ENCODE results near the gene MARVELD1. TPM values are rescaled to one million over a fixed set of nuclear protein-coding genes. Genes with fewer than 3 reads are reported as not detected.

Gene MARVELD1
- total RNA-seq, 1 donor from 2014 or later, result 75.4 TPM

DNA sequence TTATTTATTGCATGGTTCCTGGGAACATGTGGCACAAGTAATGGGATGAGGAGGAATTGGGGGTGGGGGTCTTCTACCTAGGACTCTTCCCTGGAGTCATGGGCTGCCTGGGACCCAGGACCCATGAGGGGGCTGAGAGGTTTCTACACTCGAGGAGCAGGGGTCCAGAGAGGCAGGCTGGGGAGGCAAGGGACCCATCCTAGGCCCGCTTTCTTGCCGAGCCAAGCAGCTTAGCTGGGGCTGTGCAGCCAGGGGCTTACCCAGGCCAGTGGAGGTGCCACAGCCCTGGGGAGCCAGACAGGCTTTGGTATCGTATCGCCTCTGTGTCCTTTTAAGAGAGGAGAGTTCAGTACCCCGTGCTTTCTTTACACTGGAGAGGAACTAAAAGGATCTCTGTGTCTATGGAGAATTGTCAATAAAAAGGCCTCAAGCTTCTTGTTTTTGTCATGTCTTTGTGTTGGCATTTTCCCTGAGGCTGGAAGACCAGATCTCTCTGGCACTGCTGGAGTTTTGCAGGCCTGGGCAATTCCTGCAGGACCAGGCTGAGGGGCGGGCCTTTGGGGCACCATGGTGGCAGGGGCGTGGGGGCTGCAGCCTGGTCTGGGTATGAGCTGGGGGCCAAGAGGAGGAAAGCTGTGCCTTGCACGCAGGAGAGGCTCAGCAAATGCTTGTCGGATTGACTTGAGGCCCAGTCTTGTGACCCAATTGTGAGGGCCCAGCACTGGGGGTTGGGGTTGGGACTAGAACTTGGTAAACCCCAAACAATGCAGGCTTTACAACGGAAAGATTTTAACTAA, 47.1 kb downstream of the MARVELD1 start:
- no peak for TF ChIP-seq CTCF (IDR thresholded peaks at IDR 0.05; ENCODE audit: unreplicated experiment)
- Mint-ChIP-seq H3K27me3 (ENCODE audit: low read depth) (no peaks in the 10 kb centered on the region), H3K4me3 (no peak overlapping the region), H3K9me3 (no peaks in the 10 kb centered on the region), H3K4me1 (no peaks in the 10 kb centered on the region), H3K27ac (no peak overlapping the region), H3K36me3 (peaks cover 1% of the 10 kb centered on the region)
- DNase-seq (ENCODE audit: low spot score in 2 of 2, unreplicated experiment in 2 of 2), result no peak

DNA sequence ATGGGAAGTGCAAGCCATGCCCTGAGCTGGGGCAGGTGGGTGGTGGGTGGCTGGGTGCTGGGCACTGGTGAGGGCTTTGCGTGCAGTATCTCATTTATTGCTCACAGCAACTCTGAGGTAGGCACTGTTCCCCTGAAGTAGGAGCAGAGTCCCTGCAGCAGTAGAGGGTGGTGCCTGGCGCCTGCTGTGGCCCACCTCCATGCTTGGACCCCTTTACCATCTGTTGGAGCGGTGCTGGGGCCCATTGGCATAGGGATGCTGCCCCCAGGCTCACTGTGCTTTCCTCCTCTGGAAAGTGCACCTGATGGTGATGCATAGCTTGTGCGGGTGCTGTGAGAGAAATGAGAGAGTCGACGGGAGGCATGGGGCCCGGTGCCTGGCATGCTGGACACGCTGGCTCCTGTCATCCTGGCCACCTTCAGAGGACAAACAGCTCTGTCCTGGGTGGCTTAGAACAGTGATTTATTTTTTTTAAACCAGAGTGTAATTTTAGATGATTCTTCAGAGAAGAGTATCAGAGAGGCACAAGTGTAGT, 47.9 kb downstream of the MARVELD1 start:
- Mint-ChIP-seq H3K9me3 (no peaks in the 10 kb centered on the region), H3K27ac (no peak overlapping the region), H3K36me3 (peaks cover 1% of the 10 kb centered on the region), H3K4me1 (no peaks in the 10 kb centered on the region), H3K4me3 (no peak overlapping the region), H3K27me3 (ENCODE audit: low read depth) (no peaks in the 10 kb centered on the region)
- DNase-seq (ENCODE audit: low spot score in 2 of 2, unreplicated experiment in 2 of 2), result no peak
- TF ChIP-seq CTCF (IDR thresholded peaks at IDR 0.05; ENCODE audit: unreplicated experiment), result no peak

DNA sequence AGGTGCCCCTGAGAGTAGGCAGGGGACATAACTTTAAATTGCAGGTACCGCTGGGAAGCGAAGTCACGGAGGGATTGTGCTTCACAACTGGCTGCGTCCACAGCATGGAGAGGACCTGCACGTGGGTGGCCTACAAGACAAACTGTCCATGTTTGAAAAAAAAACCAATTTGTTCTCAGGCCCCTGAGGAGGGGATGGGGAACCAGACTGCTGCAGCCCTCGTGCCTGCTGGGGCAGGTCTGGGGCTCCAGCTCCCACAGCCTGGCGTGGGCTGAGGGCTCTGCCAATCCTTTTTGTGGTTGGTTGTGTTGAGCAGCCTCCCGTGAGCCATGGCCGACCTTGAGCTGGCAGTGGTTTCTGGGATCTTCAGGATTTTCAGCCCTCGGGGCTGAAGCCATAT, 48.5 kb downstream of the MARVELD1 start:
- Mint-ChIP-seq H3K9me3 (no peaks in the 10 kb centered on the region), H3K4me1 (no peaks in the 10 kb centered on the region), H3K4me3 (no peak overlapping the region), H3K36me3 (peaks cover 1% of the 10 kb centered on the region), H3K27me3 (ENCODE audit: low read depth) (no peaks in the 10 kb centered on the region), H3K27ac (no peak overlapping the region)
- no peak for TF ChIP-seq CTCF (IDR thresholded peaks at IDR 0.05; ENCODE audit: unreplicated experiment)
- DNase-seq (ENCODE audit: low spot score in 2 of 2, unreplicated experiment in 2 of 2), result no peak

DNA sequence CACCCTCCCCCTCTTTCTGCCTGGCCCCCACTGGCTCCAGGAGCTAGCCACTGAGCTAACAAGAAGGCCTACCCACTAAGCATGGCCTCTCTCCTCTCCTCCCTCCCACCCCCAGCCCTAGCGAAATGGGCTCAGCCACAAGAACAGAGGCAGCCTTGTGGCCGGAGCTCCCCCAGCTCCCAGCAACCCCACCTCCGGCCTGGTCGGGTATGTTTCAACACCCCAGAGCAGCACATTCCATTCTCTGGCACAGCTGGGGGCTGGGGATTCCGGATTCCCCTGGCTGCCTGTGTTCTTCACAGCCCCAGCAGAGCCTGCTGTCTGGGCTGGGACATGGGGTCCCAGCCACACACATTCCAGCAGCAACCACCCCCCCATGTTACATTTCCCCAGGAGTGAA, 49.3 kb downstream of the MARVELD1 start:
- H3K36me3 Mint-ChIP-seq, result peaks cover 1% of the 10 kb centered on the region
- H3K27me3 Mint-ChIP-seq (ENCODE audit: low read depth), result peaks cover 2% of the 10 kb centered on the region
- H3K4me1 Mint-ChIP-seq, result no peaks in the 10 kb centered on the region
- no peak for TF ChIP-seq CTCF (IDR thresholded peaks at IDR 0.05; ENCODE audit: unreplicated experiment)
- no peak overlapping the region for H3K27ac Mint-ChIP-seq
- no peak overlapping the region for H3K4me3 Mint-ChIP-seq
- H3K9me3 Mint-ChIP-seq, result no peaks in the 10 kb centered on the region
- DNase-seq (ENCODE audit: low spot score in 2 of 2, unreplicated experiment in 2 of 2), result no peak

DNA sequence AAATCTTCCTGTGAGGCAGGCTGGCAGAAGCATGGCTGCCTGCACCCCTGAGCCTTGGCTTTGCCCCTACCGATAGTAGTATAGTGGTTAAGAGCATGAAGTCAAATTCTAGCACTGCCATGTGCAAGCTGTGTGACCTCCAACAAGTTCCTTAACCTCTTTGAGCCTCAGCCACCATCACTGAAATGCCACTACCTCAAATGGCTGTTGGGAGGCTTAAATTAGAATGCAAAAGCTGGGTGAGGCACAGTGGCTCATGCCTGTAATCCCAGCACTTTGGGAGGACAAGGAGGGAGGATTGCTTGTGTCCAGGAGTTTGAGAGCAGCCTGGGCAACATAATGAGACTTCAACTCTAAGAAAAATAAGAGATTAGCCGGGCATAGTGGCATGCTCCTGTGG, 49.9 kb downstream of the MARVELD1 start:
- H3K36me3 Mint-ChIP-seq, result peaks cover 1% of the 10 kb centered on the region
- H3K4me3 Mint-ChIP-seq, result no peak overlapping the region
- H3K27ac Mint-ChIP-seq, result no peak overlapping the region
- DNase-seq (ENCODE audit: low spot score in 2 of 2, unreplicated experiment in 2 of 2), result no peak
- H3K9me3 Mint-ChIP-seq, result no peaks in the 10 kb centered on the region
- no peak for TF ChIP-seq CTCF (IDR thresholded peaks at IDR 0.05; ENCODE audit: unreplicated experiment)
- H3K4me1 Mint-ChIP-seq, result no peaks in the 10 kb centered on the region
- H3K27me3 Mint-ChIP-seq (ENCODE audit: low read depth), result peaks cover 8% of the 10 kb centered on the region
